Heart right ventricle (tissue), 16 donors: ENCODE results near the gene TSPO2. TPM values are rescaled to one million over a fixed set of nuclear protein-coding genes. Genes with fewer than 3 reads are reported as not detected.
A peak's percentile ranks its signal among the peaks of the same experiment; 100 is the strongest.

Source experiments
- ATAC-seq, 8 donors: fragments of 200-7000 bp; cut with Tn5 transposase; one replicate each; pipeline ENCODE4 v1.9.1; 2020; ENCODE audit warnings: mild to moderate bottlenecking in 8 of 8, moderate library complexity in 8 of 8, moderate number of reproducible peaks in 1 of 8
- DNase-seq, 2 donors: peaks; one replicate each; pipeline ENCODE4 v3.0.0-alpha.2; 2020
- H3K27ac ChIP-seq, 10 donors: fragments of 200-600 bp; sonication (generic) in 2 of 10; one replicate each; pipeline versions ENCODE4 v1.5.0 to v1.8.0; 2020 to 2022; ENCODE audit warnings: mild to moderate bottlenecking in 3 of 10
- H3K27me3 ChIP-seq, 7 donors: fragments of 200-600 bp; one replicate each; pipeline ENCODE4 v1.8.0; 2021 to 2022; ENCODE audit warnings: mild to moderate bottlenecking in 2 of 7
- H3K36me3 ChIP-seq, 9 donors: fragments of 200-600 bp; sonication (generic) in 1 of 9; one replicate each; pipeline versions ENCODE4 v1.5.0 to v1.8.0; 2020 to 2022; ENCODE audit warnings: mild to moderate bottlenecking in 2 of 9
- H3K4me1 ChIP-seq, 9 donors: fragments of 200-600 bp; sonication (generic) in 1 of 9; one replicate each; pipeline versions ENCODE4 v1.5.0 to v1.8.0; 2020 to 2022; ENCODE audit warnings: mild to moderate bottlenecking in 4 of 9
- H3K4me3 ChIP-seq, 10 donors: fragments of 200-600 bp; sonication (generic) in 2 of 10; one replicate each; pipeline versions ENCODE4 v1.5.0 to v1.8.0; 2020 to 2022; ENCODE audit warnings: mild to moderate bottlenecking in 7 of 10, moderate library complexity in 2 of 10
- H3K9me3 ChIP-seq, 11 donors: fragments of 200-600 bp in 10 of 11; sonication (generic) in 2 of 11; one replicate each; pipeline versions ENCODE4 v1.5.0 to v1.8.0; 2013 to 2022; ENCODE audit warnings: mild to moderate bottlenecking in 2 of 11, control low read depth in 1 of 11, moderate library complexity in 1 of 11
- CTCF ChIP-seq, 9 donors: fragments of 200-600 bp; sonication (generic) in 2 of 9; IDR thresholded peaks; one replicate each; pipeline versions ENCODE4 v1.5.0 to v1.8.0; 2021 to 2022; ENCODE audit warnings: antibody characterized with exemption in 9 of 9, mild to moderate bottlenecking in 5 of 9, moderate library complexity in 1 of 9
- WGBS, 2 donors: extraction: QIAGEN DNeasy Blood & Tissue Kit; methylation state at CpG; one replicate each; pipeline ENCODE4 v1.1.7; 2013; ENCODE audit warnings: inconsistent platforms in 1 of 2; 5-methylcytosine and 5-hydroxymethylcytosine counted together
- intact Hi-C, 10 donors: fragments of 100-400 bp; cut with DNase I; formaldehyde crosslinking; loops; one replicate each; pipeline versions ENCODE4 v1.11.1 to v1.14.2; 2022
- polyA plus RNA-seq, 2 donors: library from polyadenylated mRNA; stranded (reverse); fragments of 200-250 nt; gene quantifications; one replicate each; pipeline ENCODE4 v1.2.3, GENCODE V29; 2013
- total RNA-seq, 10 donors: library from RNA; stranded (reverse); fragmentation: NEBNext Ultra II Directional in 3 of 10; extraction: Animal tissue kit (Norgen Biotek cat#: 25700) in 3 of 10; gene quantifications; one replicate each; pipeline versions ENCODE4 v1.2.1 to v1.2.4, GENCODE V29; 2021 to 2023
- donor health status: Arrhythmogenic right ventricular cardiomyopathy.
- donor health status: ischemic (EF 13 %, LVEDD 7.1; RV severe dilation, severe dysfunction).
- donor health status: healthy with polysubstance abuse.
- donor health status: DM: no; HTN: yes; CAD: no.
- donor health status: DM: no; HTN: no; CAD: no.
- donor health status: ischemic (EF 25% LVEDD 6.9; RV normal size, moderate dysfunction).
- donor health status: ischemic (EF 25% LVEDD 5.7; RV mildly dilated, moderate dysfunction).
- donor health status: healthy.
- donor health status: DM: yes; HTN: yes; CAD: no.
- donor health status: Ischemic cardiomyopathy.
- donor health status: ischemic (EF 35%, LVEDD 5.7; RV mildly dilated, moderate dysfunction).
- donor health status: nonischemic (EF 11% LVEDD 7.7; RV severe dilation, severe dysfunction).
- donor health status: DM: yes; HTN: yes; CAD: no.
- donor health status: PGD.
- donor health status: ischemic (EF 29% LVEDD 5.4; RV normal size, mild dysfunction).
- donor health status: nonischemic (EF 23%, LVEDD 6.1; RV moderate dilation, normal function).

TSPO2 gene
- total and polyA plus RNA-seq, 12 donors = not detected

- Histone ChIP-seq H3K27me3 (no peaks in the 10 kb centered on the region), H3K4me3 (no peak overlapping the region), H3K27ac (no peak overlapping the region), H3K36me3 (no peaks in the 10 kb centered on the region), H3K9me3 (peaks cover 0 to 17% (median 0%) of the 10 kb centered on the region in 11 donors), H3K4me1 (peaks cover 0 to 14% (median 0%) of the 10 kb centered on the region in 9 donors)
- ATAC-seq (no peak), DNase-seq (no peak)
- intact Hi-C loops = loop anchor here in 8 of 10 donors (5.0 to 10.0 kb wide), 7 partner anchors 125 to 1677 kb away; no protein-coding TSS in a partner anchor
- TF ChIP-seq CTCF (IDR thresholded peaks at IDR 0.05) = no peak
Observed at GRCh38 chr6:41022294-41022693, 20.0 kb upstream of the TSPO2 start.

GRCh38 chr6:41023114-41023513 is 19.2 kb upstream of the TSPO2 start:
- peaks cover 0 to 20% (median 6%) of the 10 kb centered on the region in 9 donors for H3K4me1 ChIP-seq
- no peak for TF ChIP-seq CTCF (IDR thresholded peaks at IDR 0.05)
- intact Hi-C loops = loop anchor here in 8 of 10 donors (5.0 to 10.0 kb wide), 7 partner anchors 126 to 1678 kb away; no protein-coding TSS in a partner anchor
- H3K36me3 ChIP-seq = no peaks in the 10 kb centered on the region
- H3K27ac ChIP-seq = no peak overlapping the region
- no peak overlapping the region for H3K4me3 ChIP-seq
- no peaks in the 10 kb centered on the region for H3K27me3 ChIP-seq
- 95 to 98% methylated on average over 3 of the region's 3 CpGs for whole genome bisulfite sequencing, 2 donors
- peaks cover 0 to 16% (median 0%) of the 10 kb centered on the region in 11 donors for H3K9me3 ChIP-seq
- DNase-seq (no peak), ATAC-seq (no peak)

- Histone ChIP-seq H3K27me3 (no peaks in the 10 kb centered on the region), H3K27ac (no peak overlapping the region), H3K4me1 (peaks cover 3 to 29% (median 10%) of the 10 kb centered on the region in 9 donors), H3K9me3 (no peaks in the 10 kb centered on the region), H3K36me3 (no peaks in the 10 kb centered on the region), H3K4me3 (no peak overlapping the region)
- no peak for ATAC-seq
- TF ChIP-seq CTCF (IDR thresholded peaks at IDR 0.05) = no peak
- 84 to 89% methylated on average over 3 of the region's 3 CpGs for WGBS, 2 donors
- intact Hi-C loops = loop anchor here in 8 of 10 donors (2.0 to 10.0 kb wide), 9 partner anchors 41 to 1681 kb away; no protein-coding TSS in a partner anchor
- no peak for DNase-seq
Observed at GRCh38 chr6:41025966-41026530, 16.2 kb upstream of the TSPO2 start.

GRCh38 chr6:41027241-41027640 is 15.0 kb upstream of the TSPO2 start:
- no peak for TF ChIP-seq CTCF (IDR thresholded peaks at IDR 0.05)
- 41 to 48% methylated on average over 4 of the region's 4 CpGs for WGBS, 2 donors
- Histone ChIP-seq H3K36me3 (no peaks in the 10 kb centered on the region), H3K4me3 (peak overlapping the region in 9 of 10 donors; percentile 43 to 66 (median 61)), H3K27ac (peak overlapping the region in 6 of 10 donors; percentile 78 to 86 (median 82)), H3K27me3 (no peaks in the 10 kb centered on the region), H3K9me3 (no peaks in the 10 kb centered on the region), H3K4me1 (peaks cover 3 to 26% (median 10%) of the 10 kb centered on the region in 9 donors)
- ATAC-seq = no peak
- intact Hi-C loops = loop anchor here in 8 of 10 donors (2.0 to 10.0 kb wide), 9 partner anchors 40 to 1682 kb away; no protein-coding TSS in a partner anchor
- DNase-seq = no peak
